ENCODE data around the gene INPP5A.

The INPP5A gene

GRCh38 chr10:132498562-132499366 lies 38.8 kb upstream of the INPP5A start:
- ChIA-PET POLR2A (no interaction called here), CTCF (interaction anchor here (0.7 kb wide), 1 partner anchor 9 kb away, joined by 3 read pairs; no protein-coding TSS in a partner anchor)
- TF ChIP-seq CTCF (IDR thresholded peaks at IDR 0.05; ENCODE audit: control extremely low read depth, extremely low read depth, low read depth, missing control alignments) = no peak
- DNase-seq (ENCODE audit: extremely low spot score) = no peak

- CTCF ChIA-PET = interaction anchor here (0.7 kb wide), 1 partner anchor 9 kb away, joined by 3 read pairs; no protein-coding TSS in a partner anchor
- POLR2A ChIA-PET = no interaction called here
- TF ChIP-seq CTCF (IDR thresholded peaks at IDR 0.05; ENCODE audit: control extremely low read depth, extremely low read depth, low read depth, missing control alignments) = no peak
- DNase-seq (ENCODE audit: extremely low spot score) = no peak
Measured at GRCh38 chr10:132499367-132499685, 38.3 kb upstream of the INPP5A start.

- DNase-seq (ENCODE audit: extremely low spot score) = no peak
Measured at GRCh38 chr10:132500781-132501415, 36.7 kb upstream of the INPP5A start.

GRCh38 chr10:132502544-132503300 lies 34.9 kb upstream of the INPP5A start:
- TF ChIP-seq CTCF (IDR thresholded peaks at IDR 0.05; ENCODE audit: control extremely low read depth, extremely low read depth, low read depth, missing control alignments) = no peak
- DNase-seq (ENCODE audit: extremely low spot score) = no peak
- POLR2A ChIA-PET = no interaction called here
- CTCF ChIA-PET = no interaction called here

More at GRCh38 chr10:132500781-132501415, 36.7 kb upstream of the INPP5A start:
- TF ChIP-seq CTCF (IDR thresholded peaks at IDR 0.05; ENCODE audit: control extremely low read depth, extremely low read depth, low read depth, missing control alignments) = no peak
- ChIA-PET POLR2A (no interaction called here), CTCF (no interaction called here)

- TF ChIP-seq CTCF (IDR thresholded peaks at IDR 0.05; ENCODE audit: control extremely low read depth, extremely low read depth, low read depth, missing control alignments) = no peak
Measured at GRCh38 chr10:132503581-132504421, 33.8 kb upstream of the INPP5A start.

More at GRCh38 chr10:132503581-132504421, 33.8 kb upstream of the INPP5A start:
- no peak for DNase-seq (ENCODE audit: extremely low spot score)
- CTCF ChIA-PET = no interaction called here
- POLR2A ChIA-PET = no interaction called here

All from GM10248 (cell line).